Measurements from ENCODE around the gene RPA3. TPM values are rescaled to one million over a fixed set of nuclear protein-coding genes. Genes with fewer than 3 reads are reported as not detected.

The RPA3 gene
- total and polyA plus RNA-seq, 2 donors from 2014 or later = 33.7 to 59.4 TPM

- no peak for TF ChIP-seq CTCF (IDR thresholded peaks at IDR 0.05; ENCODE audit: borderline replicate concordance, extremely low read depth, insufficient read depth)
- no peaks in the 10 kb centered on the region for H3K4me1 ChIP-seq (ENCODE audit: control insufficient read depth in 2 of 3, insufficient read depth in 2 of 3, low read depth in 1 of 3, low read length in 3 of 3)
- intact Hi-C loops (cut with DNase I) = no loop called here
- no peaks in the 10 kb centered on the region for H3K9me3 ChIP-seq (ENCODE audit: control insufficient read depth in 2 of 3, insufficient read depth in 1 of 3, low read length in 3 of 3)
- DNase-seq (no peak), FAIRE-seq (no peak)
- H3K27ac ChIP-seq (ENCODE audit: low read depth in 2 of 2, low read length in 2 of 2) = no peak overlapping the region
- no peak overlapping the region for H3K9ac ChIP-seq (ENCODE audit: low read length in 3 of 3)
- no peak overlapping the region for H3K4me3 ChIP-seq (ENCODE audit: low read length in 3 of 3)
- no peaks in the 10 kb centered on the region for H3K36me3 ChIP-seq (ENCODE audit: control insufficient read depth in 2 of 3, insufficient read depth in 3 of 3, low read length in 3 of 3)
- no peaks in the 10 kb centered on the region for H3K27me3 ChIP-seq (ENCODE audit: control insufficient read depth, insufficient read depth, low read length)
These were observed 65.4 kb downstream of the RPA3 start for GRCh38 chr7:7652798-7653540.

GRCh38 chr7:7651479-7651878 lies 66.9 kb downstream of the RPA3 start:
- Histone ChIP-seq H3K4me1 (ENCODE audit: control insufficient read depth in 2 of 3, insufficient read depth in 2 of 3, low read depth in 1 of 3, low read length in 3 of 3) (no peaks in the 10 kb centered on the region), H3K27ac (ENCODE audit: low read depth in 2 of 2, low read length in 2 of 2) (no peak overlapping the region), H3K9me3 (ENCODE audit: control insufficient read depth in 2 of 3, insufficient read depth in 1 of 3, low read length in 3 of 3) (no peaks in the 10 kb centered on the region), H3K9ac (ENCODE audit: low read length in 3 of 3) (no peak overlapping the region), H3K36me3 (ENCODE audit: control insufficient read depth in 2 of 3, insufficient read depth in 3 of 3, low read length in 3 of 3) (no peaks in the 10 kb centered on the region), H3K4me3 (ENCODE audit: low read length in 3 of 3) (no peak overlapping the region), H3K27me3 (ENCODE audit: control insufficient read depth, insufficient read depth, low read length) (no peaks in the 10 kb centered on the region)
- FAIRE-seq = no peak
- TF ChIP-seq CTCF (IDR thresholded peaks at IDR 0.05; ENCODE audit: borderline replicate concordance, extremely low read depth, insufficient read depth) = no peak
- DNase-seq = peak in 1 of 5 donors; percentile 26
- intact Hi-C loops (cut with DNase I) = no loop called here

GRCh38 chr7:7650682-7651206 lies 67.7 kb downstream of the RPA3 start:
- Histone ChIP-seq H3K27ac (ENCODE audit: low read depth in 2 of 2, low read length in 2 of 2) (no peak overlapping the region), H3K4me3 (ENCODE audit: low read length in 3 of 3) (no peak overlapping the region), H3K27me3 (ENCODE audit: control insufficient read depth, insufficient read depth, low read length) (no peaks in the 10 kb centered on the region), H3K9me3 (ENCODE audit: control insufficient read depth in 2 of 3, insufficient read depth in 1 of 3, low read length in 3 of 3) (no peaks in the 10 kb centered on the region), H3K36me3 (ENCODE audit: control insufficient read depth in 2 of 3, insufficient read depth in 3 of 3, low read length in 3 of 3) (no peaks in the 10 kb centered on the region), H3K4me1 (ENCODE audit: control insufficient read depth in 2 of 3, insufficient read depth in 2 of 3, low read depth in 1 of 3, low read length in 3 of 3) (no peaks in the 10 kb centered on the region), H3K9ac (ENCODE audit: low read length in 3 of 3) (no peak overlapping the region)
- no peak for TF ChIP-seq CTCF (IDR thresholded peaks at IDR 0.05; ENCODE audit: borderline replicate concordance, extremely low read depth, insufficient read depth)
- intact Hi-C loops (cut with DNase I) = no loop called here
- DNase-seq (no peak), FAIRE-seq (no peak)

All from kidney (tissue), 14 donors.